HL-60 (cell line): ENCODE data around the gene ENDOD1.

Source experiments
- DNase-seq, 2 experiments: peaks; one replicate each; pipeline ENCODE4 v3.0.0-alpha.2; 2010 to 2020; ENCODE audit warnings: low read depth in 1 of 2, low spot score in 1 of 2
- H3K27ac ChIP-seq: fragments of 250-450 bp; sonication (Bioruptor Pico); replicated peaks from 2 replicates; pipeline ENCODE4 v1.5.1; 2020; ENCODE audit warnings: mild to moderate bottlenecking, moderate library complexity
- H3K27me3 ChIP-seq: fragments of 250-450 bp; sonication (Bioruptor Pico); 2 replicates; pipeline ENCODE4 v1.5.1; 2021; ENCODE audit warnings: mild to moderate bottlenecking, moderate library complexity; ENCODE audit not compliant: insufficient read depth, poor library complexity, severe bottlenecking
- H3K4me3 ChIP-seq: replicated peaks from 2 replicates; pipeline ENCODE4 v1.5.1; 2011; ENCODE audit warnings: mild to moderate bottlenecking, control low read depth, low read length; ENCODE audit not compliant: insufficient read depth
- CTCF ChIP-seq: IDR thresholded peaks from one replicate; pipeline ENCODE4 v1.5.1; 2011; ENCODE audit warnings: low read length, control low read depth, inconsistent platforms; ENCODE audit not compliant: insufficient read depth
- GABPA ChIP-seq: IDR thresholded peaks from 2 replicates; pipeline ENCODE4 v1.6.1; 2012; ENCODE audit warnings: low read depth
- POLR2AphosphoS5 ChIP-seq: IDR thresholded peaks from 2 replicates; pipeline ENCODE4 v1.6.1; 2012; ENCODE audit warnings: low read depth
- REST ChIP-seq: IDR thresholded peaks from 2 replicates; pipeline ENCODE4 v1.6.1; 2012; ENCODE audit warnings: low read depth; ENCODE audit not compliant: insufficient replicate concordance
- SPI1 ChIP-seq: IDR thresholded peaks from 2 replicates; pipeline ENCODE4 v1.6.1; 2012; ENCODE audit warnings: low read depth, mild to moderate bottlenecking, borderline replicate concordance

Gene ENDOD1

GRCh38 chr11:95123556-95123955 lies 33.9 kb downstream of the ENDOD1 start:
- Histone ChIP-seq H3K27me3 (no peaks in the 10 kb centered on the region), H3K27ac (no peak overlapping the region), H3K4me3 (no peak overlapping the region)
- TF ChIP-seq POLR2AphosphoS5 (no peak), SPI1 (no peak), CTCF (no peak), GABPA (no peak), REST (no peak)
- DNase-seq = no peak

GRCh38 chr11:95128602-95129001 lies 39.0 kb downstream of the ENDOD1 start:
- Histone ChIP-seq H3K27me3 (no peaks in the 10 kb centered on the region), H3K27ac (no peak overlapping the region), H3K4me3 (no peak overlapping the region)
- no peak for TF ChIP-seq POLR2AphosphoS5
- DNase-seq = no peak

- TF ChIP-seq GABPA (no peak), CTCF (no peak), SPI1 (no peak), REST (no peak)
Observed at GRCh38 chr11:95132956-95133355, 43.3 kb downstream of the ENDOD1 start.

GRCh38 chr11:95134491-95134890 lies 44.8 kb downstream of the ENDOD1 start:
- H3K27ac ChIP-seq = no peak overlapping the region
- DNase-seq = no peak

More at GRCh38 chr11:95132956-95133355, 43.3 kb downstream of the ENDOD1 start:
- Histone ChIP-seq H3K27ac (no peak overlapping the region), H3K4me3 (no peak overlapping the region), H3K27me3 (no peaks in the 10 kb centered on the region)
- peak; percentile 33 to 54 for DNase-seq

More at GRCh38 chr11:95134491-95134890, 44.8 kb downstream of the ENDOD1 start:
- H3K27me3 ChIP-seq = no peaks in the 10 kb centered on the region
- H3K4me3 ChIP-seq = no peak overlapping the region
- TF ChIP-seq SPI1 (no peak), REST (no peak), POLR2AphosphoS5 (no peak), GABPA (no peak), CTCF (no peak)
